ENCODE measurements around the gene CST7.
"Not testable (repeated sequence)": the region's sequence is repeated elsewhere in the genome, so short reads cannot be mapped to it uniquely, and the experiment has no call there.

CST7 gene

GRCh38 chr20:24987873-24988835 lies 39.1 kb downstream of the CST7 start:
- FAIRE-seq, result no peak

- no peak for FAIRE-seq
Observed at GRCh38 chr20:24989162-24989561, 40.1 kb downstream of the CST7 start.

DNA sequence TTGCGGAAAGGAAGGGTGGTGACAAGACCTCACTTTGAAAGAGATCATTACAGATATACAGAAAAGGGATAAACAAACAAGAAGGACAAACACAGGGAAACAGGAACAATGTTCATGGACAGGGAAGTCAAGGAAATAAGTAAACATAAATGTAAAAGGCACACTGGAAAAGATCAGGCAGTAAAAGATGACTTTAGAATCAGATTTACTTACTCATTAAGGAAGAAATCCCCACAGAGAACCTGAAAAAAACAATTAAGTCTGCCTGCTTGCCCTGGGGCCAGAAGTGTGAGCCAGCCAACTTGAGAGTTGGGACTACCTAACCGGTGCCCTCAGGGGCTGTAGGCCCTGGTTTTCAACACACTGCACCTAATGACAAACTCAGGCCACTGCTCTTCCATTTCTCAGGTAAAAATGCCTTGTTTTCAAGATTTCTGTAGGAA lies 41.8 kb downstream of the CST7 start:
- no peak for FAIRE-seq

DNA sequence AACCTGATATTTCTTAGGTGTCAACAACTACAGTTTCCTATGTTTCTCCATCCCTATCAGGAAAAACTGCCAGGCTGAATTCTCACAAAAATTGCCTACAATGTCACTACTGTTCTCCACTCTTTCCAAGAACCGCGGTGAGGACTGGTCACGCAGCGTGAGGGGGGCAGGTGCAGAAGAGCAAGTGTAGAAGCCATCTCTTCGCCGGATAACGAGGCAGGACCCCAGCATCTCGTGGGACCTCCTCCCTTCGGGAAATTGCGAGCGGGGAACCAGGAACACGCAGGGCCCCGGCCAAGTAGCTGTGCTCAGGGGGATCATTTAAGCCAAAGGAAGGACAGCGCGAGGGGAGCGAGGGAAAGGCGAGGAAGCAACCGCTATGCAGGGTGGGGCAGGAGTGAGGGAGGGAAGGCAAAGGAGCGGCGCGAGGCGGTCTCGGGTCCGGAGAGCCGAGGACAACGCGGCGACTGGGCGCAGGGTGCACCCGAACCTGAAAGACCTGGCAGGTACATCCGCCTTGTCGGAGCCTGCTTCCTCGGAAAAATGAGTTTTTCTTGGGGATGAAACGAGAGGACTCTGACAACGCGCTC lies 42.9 kb downstream of the CST7 start:
- FAIRE-seq, result no peak

GRCh38 chr20:24992487-24993205 lies 43.6 kb downstream of the CST7 start, which contains the start of gene APMAP:
Gene APMAP, minus strand, starts transcription at chr20:24992751. Its CDS starts 63 bp downstream, at chr20:24992688.
- no peak for FAIRE-seq

GRCh38 chr20:24993337-24994185 lies 44.5 kb downstream of the CST7 start:
- FAIRE-seq, result no peak

DNA sequence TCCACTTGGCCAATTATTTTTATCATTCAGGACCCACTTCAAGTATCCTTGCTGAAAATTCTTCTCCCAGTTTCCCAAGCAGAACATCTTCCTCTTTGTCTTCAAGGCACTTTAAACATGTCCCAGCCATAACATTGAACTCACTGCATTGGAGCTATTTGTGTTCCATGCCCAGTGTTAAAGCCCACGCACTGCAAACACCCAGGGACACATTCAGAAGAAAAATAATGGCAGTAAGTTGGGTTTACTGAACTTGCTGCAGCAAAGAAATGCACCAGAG lies 45.1 kb downstream of the CST7 start:
- FAIRE-seq, result no peak

GRCh38 chr20:24994470-24995368 lies 45.6 kb downstream of the CST7 start:
- FAIRE-seq, result no peak

GRCh38 chr20:24995741-24996448 lies 46.8 kb downstream of the CST7 start:
- FAIRE-seq, result no peak

- no peak for FAIRE-seq
Observed at GRCh38 chr20:24996449-24997377, 47.6 kb downstream of the CST7 start.

DNA sequence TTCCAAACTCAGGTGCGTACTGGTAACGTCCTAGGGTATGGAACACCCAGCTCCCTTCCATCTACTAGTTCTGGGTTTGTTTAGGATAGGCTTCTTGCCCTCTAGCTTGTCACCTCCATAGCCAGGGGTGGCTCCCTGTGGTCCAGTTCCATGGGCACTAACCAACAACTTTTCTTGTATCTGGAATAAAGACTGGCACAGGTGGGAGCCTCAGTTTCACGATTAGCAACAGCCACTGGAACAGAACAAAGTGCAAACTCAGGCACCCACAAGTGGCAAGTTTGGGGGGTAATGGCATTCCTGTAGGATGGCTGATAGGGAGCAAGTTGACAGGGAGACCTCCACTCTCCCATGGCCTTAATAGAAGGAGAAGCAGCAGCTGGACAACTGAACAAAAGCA lies 49.1 kb downstream of the CST7 start:
- FAIRE-seq, result no peak

DNA sequence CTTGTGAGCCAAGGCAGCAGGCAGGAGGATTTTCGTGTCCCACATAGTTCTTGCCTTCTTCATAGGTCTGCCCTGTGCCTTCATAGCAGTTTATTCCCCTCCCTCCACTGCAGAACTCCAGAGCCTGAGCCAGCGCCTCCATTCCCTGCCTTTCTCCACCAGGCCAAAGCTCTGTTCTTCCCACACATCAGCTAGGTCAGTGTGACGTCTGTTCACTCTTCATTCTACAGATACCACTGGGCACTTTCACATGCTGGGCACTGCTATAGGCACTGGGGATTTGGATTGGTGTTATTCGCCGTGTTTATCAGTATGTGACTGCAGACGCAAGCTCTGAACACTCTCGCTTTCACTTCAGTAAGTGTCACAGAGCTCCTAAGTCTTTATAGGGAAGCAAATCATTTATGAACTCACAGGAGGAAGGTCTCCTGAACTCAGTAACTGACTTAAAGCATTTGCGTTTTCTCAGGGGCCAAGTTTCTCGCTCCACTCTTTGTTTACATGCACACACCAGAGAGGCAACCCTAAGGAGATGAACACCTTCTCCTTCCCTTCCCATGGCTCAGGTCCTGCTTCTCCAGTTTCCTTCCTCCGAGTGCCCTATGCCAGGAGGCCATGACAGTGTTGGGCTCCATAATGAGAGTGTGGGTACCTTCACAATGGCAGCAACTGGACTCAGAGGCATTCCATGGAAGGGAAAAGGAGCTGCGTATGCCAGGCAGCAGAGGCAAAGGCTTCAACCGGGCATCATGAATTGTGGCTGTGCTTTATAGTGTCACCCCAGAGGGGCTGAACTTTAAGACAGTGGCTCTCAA lies 49.8 kb downstream of the CST7 start:
- no peak for FAIRE-seq

DNA sequence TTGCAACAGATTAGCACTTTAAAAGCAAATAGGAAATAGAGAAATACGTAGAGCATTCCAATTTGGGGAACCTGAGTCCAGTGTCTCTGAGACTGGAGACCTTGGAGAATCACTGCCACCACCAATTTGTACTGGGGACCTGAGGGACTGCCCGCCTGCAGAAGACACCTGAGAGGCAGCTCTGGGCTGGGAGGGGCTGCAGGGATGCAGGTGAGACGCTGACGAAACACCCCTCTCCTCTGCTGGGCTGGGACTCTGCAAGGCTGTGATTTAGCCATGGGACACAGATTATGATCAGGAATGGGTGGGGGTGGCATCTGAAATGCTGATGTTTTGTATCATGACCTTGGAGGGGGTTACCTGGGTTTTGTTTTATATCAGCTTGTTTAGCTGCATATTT lies 50.5 kb downstream of the CST7 start:
- FAIRE-seq, result no peak

- FAIRE-seq, result no peak
Observed at GRCh38 chr20:25000268-25000801, 51.3 kb downstream of the CST7 start.

DNA sequence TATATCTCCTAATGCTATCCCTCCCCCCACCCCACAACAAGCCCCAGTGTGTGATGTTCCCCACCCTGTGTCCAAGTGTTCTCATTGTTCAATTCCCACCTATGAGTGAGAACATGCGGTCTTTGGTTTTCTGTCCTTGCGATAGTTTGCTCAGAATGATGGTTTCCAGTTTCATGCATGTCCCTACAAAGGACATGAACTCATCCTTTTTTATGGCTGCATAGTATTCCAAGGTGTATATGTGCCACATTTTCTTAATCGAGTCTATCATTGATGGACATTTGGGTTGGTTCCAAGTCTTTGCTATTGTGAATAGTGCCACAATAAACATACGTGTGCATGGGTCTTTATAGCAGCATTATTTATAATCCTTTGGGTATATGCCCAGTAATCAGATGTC lies 52.3 kb downstream of the CST7 start:
- not testable (repeated sequence) for FAIRE-seq

DNA sequence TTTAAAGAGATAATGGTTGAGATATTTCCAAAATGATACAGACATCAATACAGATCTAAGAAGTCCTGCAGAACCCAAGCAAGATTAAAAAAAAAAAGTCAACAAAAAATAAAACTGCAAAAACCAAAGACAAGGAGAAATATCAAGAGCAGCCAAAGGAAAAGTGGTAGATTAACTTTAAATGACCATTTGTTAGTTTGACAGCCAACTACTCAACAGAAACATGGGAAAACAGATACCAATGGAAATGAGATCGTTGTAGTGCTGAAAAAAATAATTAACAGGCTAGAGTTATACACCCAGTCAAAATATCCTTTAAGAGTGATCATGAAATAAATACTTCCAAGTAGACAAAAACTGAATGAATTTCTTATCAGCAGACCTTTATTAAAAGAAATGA lies 53.9 kb downstream of the CST7 start:
- no peak for FAIRE-seq

DNA sequence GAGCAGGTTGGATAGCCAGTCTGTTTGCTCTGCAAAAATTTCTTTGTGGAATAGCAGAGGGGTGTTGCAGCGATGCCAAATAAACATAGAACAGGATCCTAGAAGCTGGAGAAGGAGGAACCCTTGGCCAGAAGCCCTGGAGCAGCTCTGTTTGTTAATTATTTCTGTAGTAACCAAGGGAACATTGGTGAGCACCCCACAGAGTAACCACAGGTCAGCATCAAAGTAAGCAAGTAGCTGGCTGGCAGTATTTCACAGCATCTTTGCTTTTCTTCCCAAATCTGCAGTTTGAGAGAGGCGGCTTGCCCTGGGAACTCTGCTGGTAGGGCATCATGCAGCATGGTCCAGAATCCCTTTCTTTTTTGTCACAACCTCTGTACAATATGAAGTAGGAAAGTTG lies 56.2 kb downstream of the CST7 start:
- FAIRE-seq, result no peak

- no peak for FAIRE-seq
Observed at GRCh38 chr20:25005661-25006060, 56.6 kb downstream of the CST7 start.

Measured in TTC549 (cell line).